Muscle layer of colon (tissue), 2 donors: Measurements from ENCODE around the gene SERPINB12.

Experiments
- H3K27ac ChIP-seq: one replicate; pipeline ENCODE4 v1.7.0; 2013; ENCODE audit warnings: low read depth, mild to moderate bottlenecking, low read length, moderate library complexity
- H3K27me3 ChIP-seq, 2 donors: one replicate each; pipeline ENCODE4 v1.7.0; 2013; ENCODE audit warnings: low read length in 2 of 2, mild to moderate bottlenecking in 2 of 2; ENCODE audit not compliant: insufficient read depth in 2 of 2, control insufficient read depth in 1 of 2
- H3K36me3 ChIP-seq: one replicate; pipeline ENCODE4 v1.7.0; 2013; ENCODE audit warnings: mild to moderate bottlenecking, low read length; ENCODE audit not compliant: insufficient read depth
- H3K4me1 ChIP-seq: one replicate; pipeline ENCODE4 v1.7.0; 2013; ENCODE audit warnings: mild to moderate bottlenecking, low read length; ENCODE audit not compliant: insufficient read depth
- H3K4me3 ChIP-seq, 2 donors: one replicate each; pipeline ENCODE4 v1.7.0; 2013; ENCODE audit warnings: low read length in 2 of 2, low read depth in 1 of 2, mild to moderate bottlenecking in 1 of 2, moderate library complexity in 1 of 2
- H3K9ac ChIP-seq: one replicate; pipeline ENCODE4 v1.7.0; 2013; ENCODE audit warnings: low read length
- H3K9me3 ChIP-seq: one replicate; pipeline ENCODE4 v1.7.0; 2013; ENCODE audit warnings: mild to moderate bottlenecking, low read length
- donor health status: abdominal sarcoma.
- donor health status: Adenocarcinoma of cecum.

The SERPINB12 gene

DNA sequence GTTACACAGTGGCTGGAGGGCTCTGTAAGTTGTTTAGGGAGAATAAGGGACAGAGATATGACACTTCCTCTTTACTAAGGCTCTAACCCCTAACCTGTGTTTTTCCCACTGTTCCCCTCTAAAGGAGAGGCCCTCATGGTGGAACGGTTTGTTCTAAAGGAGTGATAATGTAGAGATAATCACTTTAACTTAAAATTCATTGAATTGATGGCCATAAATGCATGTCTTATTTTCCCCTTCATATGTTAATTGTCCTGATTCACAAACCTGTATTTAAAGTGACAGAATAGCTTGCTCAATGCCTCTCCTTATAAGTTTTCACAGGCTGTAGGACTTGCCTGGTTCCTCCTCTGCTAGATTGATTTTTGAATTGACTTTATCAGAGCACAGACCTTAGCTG is at the start of gene SERPINB12:
SERPINB12 (plus strand) TSS at position 301 of the 400 bp plus-strand sequence. CDS start 13,791 bp downstream, outside the sequence.
- Histone ChIP-seq H3K36me3 (no peaks in the 10 kb centered on the region), H3K27ac (no peak within 1 kb of the TSS), H3K9me3 (no peaks in the 10 kb centered on the region), H3K9ac (no peak within 1 kb of the TSS), H3K27me3 (no peaks in the 10 kb centered on the region), H3K4me3 (no peak within 1 kb of the TSS), H3K4me1 (peaks cover 5% of the 10 kb centered on the region)

GRCh38 chr18:63492851-63493250 is 49.3 kb upstream of the SERPINB12 start:
- no peak overlapping the region for H3K27ac ChIP-seq
- no peaks in the 10 kb centered on the region for H3K9me3 ChIP-seq
- no peaks in the 10 kb centered on the region for H3K27me3 ChIP-seq
- H3K4me1 ChIP-seq = peaks cover 16% of the 10 kb centered on the region
- no peaks in the 10 kb centered on the region for H3K36me3 ChIP-seq
- H3K4me3 ChIP-seq = no peak overlapping the region
- H3K9ac ChIP-seq = no peak overlapping the region

DNA sequence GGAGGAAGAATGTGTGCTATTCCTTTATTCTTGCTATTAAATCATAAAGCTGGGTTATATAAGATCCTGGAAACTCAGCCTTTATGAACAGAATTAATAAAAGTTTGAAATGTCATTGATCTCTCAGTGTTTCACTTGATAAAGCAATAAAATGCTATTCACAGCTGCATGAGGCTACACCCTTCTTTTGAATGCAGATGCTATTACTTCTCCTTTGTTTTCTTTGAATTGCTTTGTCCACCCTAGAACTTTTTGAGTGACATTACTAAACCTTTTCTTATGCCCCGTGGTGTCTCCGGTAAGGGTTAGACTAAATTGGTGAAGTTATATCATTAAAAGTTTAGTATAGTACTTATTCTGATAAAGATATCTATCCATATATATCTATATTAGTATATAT is 46.5 kb upstream of the SERPINB12 start:
- H3K9me3 ChIP-seq = no peaks in the 10 kb centered on the region
- no peak overlapping the region for H3K4me3 ChIP-seq
- no peaks in the 10 kb centered on the region for H3K36me3 ChIP-seq
- no peaks in the 10 kb centered on the region for H3K27me3 ChIP-seq
- no peaks in the 10 kb centered on the region for H3K4me1 ChIP-seq
- no peak overlapping the region for H3K9ac ChIP-seq
- H3K27ac ChIP-seq = no peak overlapping the region

DNA sequence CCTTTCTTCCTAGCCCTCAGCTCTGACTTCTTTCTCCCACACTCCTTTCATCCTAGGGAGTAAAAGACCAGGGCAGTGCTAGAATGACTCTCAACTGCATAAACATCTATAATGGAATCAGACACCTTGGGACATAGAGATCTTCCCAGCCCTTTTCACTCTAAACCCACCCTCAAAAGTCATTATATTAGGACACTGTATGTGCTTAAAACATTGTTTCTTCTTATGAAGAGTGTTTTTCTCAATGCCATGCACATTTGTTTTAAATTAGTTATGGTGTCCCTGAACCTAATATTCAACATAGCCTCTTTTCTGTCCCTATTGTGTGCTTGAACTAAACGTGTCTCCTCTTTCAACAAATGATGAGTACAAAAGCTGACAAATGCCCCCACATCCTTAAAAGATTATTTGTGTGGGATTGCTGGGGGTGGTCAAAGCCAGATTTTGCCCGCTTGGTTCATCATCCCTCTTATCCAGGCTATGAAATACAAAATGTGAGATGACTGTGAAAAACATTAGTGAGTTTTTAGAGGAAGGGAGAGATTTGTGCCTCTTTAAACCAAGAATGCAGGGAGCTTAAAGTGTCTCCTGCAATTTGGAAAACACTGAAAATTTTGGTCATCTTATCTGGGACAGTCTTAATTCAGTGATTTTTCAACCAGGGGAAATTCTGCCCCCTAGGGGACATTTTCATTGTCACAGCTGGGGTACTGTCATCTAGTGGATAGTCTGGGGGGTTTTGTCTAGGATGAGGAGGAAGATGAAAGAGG is 36.4 kb upstream of the SERPINB12 start:
- Histone ChIP-seq H3K9me3 (no peaks in the 10 kb centered on the region), H3K27me3 (no peaks in the 10 kb centered on the region), H3K9ac (no peak overlapping the region), H3K27ac (no peak overlapping the region), H3K4me1 (no peaks in the 10 kb centered on the region), H3K36me3 (no peaks in the 10 kb centered on the region), H3K4me3 (no peak overlapping the region)

DNA sequence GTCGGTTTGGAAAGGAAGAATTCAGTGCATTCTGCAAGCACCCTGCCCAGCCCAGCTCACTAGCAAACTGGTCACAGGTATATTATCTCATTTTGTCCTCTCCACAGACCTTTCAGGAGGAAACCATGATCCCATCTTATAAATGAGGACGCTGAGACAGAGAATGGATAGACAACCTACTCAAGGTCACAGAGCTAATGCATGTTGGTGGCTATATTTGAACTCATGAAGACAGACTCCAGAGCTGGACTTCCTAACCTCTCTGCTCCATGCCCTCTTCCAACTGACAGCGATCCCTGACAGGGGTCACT is 35.9 kb upstream of the SERPINB12 start:
- H3K36me3 ChIP-seq = no peaks in the 10 kb centered on the region
- no peak overlapping the region for H3K4me3 ChIP-seq
- H3K9ac ChIP-seq = no peak overlapping the region
- no peak overlapping the region for H3K27ac ChIP-seq
- no peaks in the 10 kb centered on the region for H3K9me3 ChIP-seq
- H3K4me1 ChIP-seq = no peaks in the 10 kb centered on the region
- no peaks in the 10 kb centered on the region for H3K27me3 ChIP-seq

DNA sequence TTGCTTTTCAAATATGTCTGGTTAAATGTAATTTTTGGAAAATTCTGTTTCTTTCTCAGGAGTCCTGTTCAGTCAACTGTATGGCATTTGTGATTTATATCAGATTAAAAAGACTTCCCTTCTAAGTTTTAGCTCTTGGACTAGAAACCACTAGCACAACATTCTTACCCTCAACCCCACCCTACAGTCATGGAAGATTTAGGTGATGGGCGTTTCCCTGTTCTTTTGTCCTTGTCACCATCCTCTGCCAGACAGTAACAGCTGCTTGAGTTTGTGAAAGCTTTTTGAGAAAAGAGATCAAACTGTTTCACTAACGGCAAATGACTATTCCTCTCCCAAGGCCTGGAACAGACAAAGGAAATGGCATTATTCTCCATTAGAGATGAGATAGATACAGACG is 33.6 kb upstream of the SERPINB12 start:
- Histone ChIP-seq H3K4me1 (no peaks in the 10 kb centered on the region), H3K9ac (no peak overlapping the region), H3K36me3 (no peaks in the 10 kb centered on the region), H3K27ac (no peak overlapping the region), H3K9me3 (no peaks in the 10 kb centered on the region), H3K4me3 (no peak overlapping the region), H3K27me3 (no peaks in the 10 kb centered on the region)

- Histone ChIP-seq H3K9ac (no peak overlapping the region), H3K27me3 (no peaks in the 10 kb centered on the region), H3K4me1 (no peaks in the 10 kb centered on the region), H3K4me3 (no peak overlapping the region), H3K27ac (no peak overlapping the region), H3K36me3 (no peaks in the 10 kb centered on the region), H3K9me3 (no peaks in the 10 kb centered on the region)
Observed at GRCh38 chr18:63511285-63511684, 30.9 kb upstream of the SERPINB12 start.

GRCh38 chr18:63514326-63514725 is 27.8 kb upstream of the SERPINB12 start:
- H3K9me3 ChIP-seq = no peaks in the 10 kb centered on the region
- no peak overlapping the region for H3K27ac ChIP-seq
- H3K9ac ChIP-seq = no peak overlapping the region
- H3K4me1 ChIP-seq = peaks cover 6% of the 10 kb centered on the region
- no peaks in the 10 kb centered on the region for H3K27me3 ChIP-seq
- H3K4me3 ChIP-seq = no peak overlapping the region
- H3K36me3 ChIP-seq = no peaks in the 10 kb centered on the region

DNA sequence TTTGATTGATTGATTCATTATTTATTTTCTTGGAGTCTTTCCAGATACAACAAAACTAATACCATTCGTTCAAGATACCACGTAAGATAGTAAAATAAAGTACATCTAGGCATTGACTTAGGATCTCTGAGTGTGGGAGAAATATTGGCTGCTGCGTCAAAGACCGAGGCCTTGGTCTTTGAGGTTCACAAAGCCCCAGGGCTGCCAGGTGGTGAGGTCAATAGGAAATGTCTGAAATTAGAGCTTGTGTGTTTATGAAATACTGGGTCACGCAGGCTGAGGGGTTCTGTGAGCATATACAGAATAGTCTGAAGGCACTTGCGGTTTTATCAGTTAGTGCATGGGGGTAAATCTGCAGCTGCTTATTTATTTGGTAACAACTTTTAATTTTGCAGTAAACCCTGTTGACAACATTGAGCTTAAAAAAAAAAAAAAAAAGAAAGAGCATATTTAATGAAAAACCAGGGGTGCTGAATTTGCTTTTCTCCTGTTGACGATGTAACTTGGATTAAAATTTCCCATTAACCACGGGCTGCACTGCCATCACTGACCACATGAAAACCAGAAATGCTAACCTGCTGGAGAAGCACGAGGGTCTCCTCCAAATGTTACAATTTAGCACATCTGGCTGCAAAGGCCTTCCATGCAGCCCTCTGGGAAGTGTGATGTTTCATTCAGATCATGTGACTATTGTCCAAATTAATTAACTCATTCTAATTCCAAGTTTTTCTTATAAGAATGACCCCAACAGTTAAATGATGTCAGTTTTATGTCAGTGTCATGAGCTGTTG is 27.1 kb upstream of the SERPINB12 start:
- Histone ChIP-seq H3K4me3 (no peak overlapping the region), H3K27me3 (no peaks in the 10 kb centered on the region)

DNA sequence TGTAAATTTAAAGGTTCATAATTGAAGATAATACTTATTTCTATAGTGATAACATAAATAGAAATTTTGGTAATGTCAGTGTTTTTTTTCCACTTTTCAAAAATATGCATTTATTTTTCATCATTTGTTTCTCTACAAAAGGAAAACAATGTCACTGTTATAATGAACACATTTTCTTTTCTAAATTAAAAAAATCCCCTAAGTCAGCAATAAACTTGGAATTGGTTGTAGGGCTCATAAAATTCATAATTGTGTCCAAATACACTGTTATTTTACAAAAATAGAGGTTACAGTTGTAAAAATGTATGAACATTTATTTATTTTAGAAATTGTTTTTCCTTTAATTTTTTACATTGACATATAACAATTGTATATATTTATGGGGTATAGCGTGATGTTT is 26.4 kb upstream of the SERPINB12 start:
- Histone ChIP-seq H3K27me3 (no peaks in the 10 kb centered on the region), H3K9me3 (no peaks in the 10 kb centered on the region), H3K4me1 (peaks cover 6% of the 10 kb centered on the region), H3K27ac (no peak overlapping the region), H3K4me3 (no peak overlapping the region), H3K9ac (no peak overlapping the region), H3K36me3 (no peaks in the 10 kb centered on the region)

More for the DNA sequence above, 27.1 kb upstream of the SERPINB12 start:
- Histone ChIP-seq H3K36me3 (no peaks in the 10 kb centered on the region), H3K27ac (no peak overlapping the region), H3K9ac (no peak overlapping the region), H3K4me1 (peaks cover 6% of the 10 kb centered on the region), H3K9me3 (no peaks in the 10 kb centered on the region)

DNA sequence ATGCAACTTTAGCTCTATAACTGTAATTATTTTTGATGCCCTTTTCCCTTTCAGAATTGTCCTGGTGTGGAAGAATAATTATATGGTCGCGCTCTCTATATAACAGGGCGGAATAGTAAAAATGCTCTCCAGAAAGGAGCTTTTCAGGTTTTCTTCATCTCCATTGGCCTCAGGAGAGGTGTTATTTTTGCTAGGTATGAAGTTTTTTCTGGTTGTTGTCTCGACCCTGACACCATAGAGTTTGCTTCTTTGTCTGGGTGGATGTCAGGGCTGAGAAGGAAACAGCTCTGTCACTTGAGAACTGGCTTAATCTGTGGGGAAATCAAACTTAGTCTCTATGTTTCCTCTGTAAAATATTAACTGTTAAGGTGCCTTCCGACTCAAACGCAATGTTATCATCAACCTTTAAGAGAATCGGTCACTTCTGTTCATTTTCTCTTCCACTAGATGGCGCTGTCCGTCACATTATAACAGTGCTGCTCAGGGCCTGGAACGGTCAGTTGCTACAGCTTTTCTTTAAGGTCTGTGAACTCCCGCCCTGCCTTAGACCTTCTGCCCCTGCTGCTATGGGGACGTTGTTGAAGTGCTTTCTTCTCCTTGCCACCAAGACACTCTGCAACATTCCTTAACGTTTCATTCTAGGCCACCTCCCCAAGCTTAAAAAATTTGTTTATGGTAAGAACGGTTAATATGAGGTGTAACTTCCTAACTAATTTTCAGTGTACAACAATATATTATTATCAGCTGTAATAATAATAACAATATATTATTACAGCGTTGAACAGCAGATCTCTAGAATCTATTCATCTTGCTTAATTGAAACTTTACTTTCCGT is 23.8 kb upstream of the SERPINB12 start:
- no peaks in the 10 kb centered on the region for H3K27me3 ChIP-seq
- H3K27ac ChIP-seq = no peak overlapping the region
- H3K36me3 ChIP-seq = no peaks in the 10 kb centered on the region
- H3K9me3 ChIP-seq = no peaks in the 10 kb centered on the region
- H3K4me1 ChIP-seq = peaks cover 6% of the 10 kb centered on the region
- H3K4me3 ChIP-seq = no peak overlapping the region
- no peak overlapping the region for H3K9ac ChIP-seq
